ENCODE measurements around the gene OBSCN.

- TF ChIP-seq PAX5 (IDR thresholded peaks at IDR 0.05; ENCODE audit: insufficient read depth, low read length, severe bottlenecking) (no peak), POLR2AphosphoS5 (IDR thresholded peaks at IDR 0.05; ENCODE audit: low read depth, low read length) (no peak)
These were observed 163.3 kb downstream of the OBSCN start for GRCh38 chr1:228370941-228371740.

Data from GM12891 (cell line).